Suprapubic skin (tissue), 4 donors: Measurements from ENCODE around the gene MFAP4. TPM values are rescaled to one million over a fixed set of nuclear protein-coding genes. Genes with fewer than 3 reads are reported as not detected.

Source experiments
- DNase-seq, 2 donors: peaks; one replicate each; pipeline ENCODE4 v3.0.0-alpha.2; 2019; ENCODE audit warnings: low spot score in 2 of 2
- H3K27ac ChIP-seq: fragments of 200-600 bp; sonication (generic); one replicate; pipeline ENCODE4 v1.5.1; 2019
- H3K27me3 ChIP-seq: fragments of 200-600 bp; sonication (generic); one replicate; pipeline ENCODE4 v1.5.1; 2019
- H3K36me3 ChIP-seq: fragments of 200-600 bp; sonication (generic); one replicate; pipeline ENCODE4 v1.5.1; 2019
- H3K4me1 ChIP-seq: fragments of 200-600 bp; sonication (generic); one replicate; pipeline ENCODE4 v1.5.1; 2019
- H3K4me3 ChIP-seq: fragments of 200-600 bp; sonication (generic); one replicate; pipeline ENCODE4 v1.5.1; 2019; ENCODE audit warnings: mild to moderate bottlenecking
- H3K9me3 ChIP-seq: fragments of 200-600 bp; sonication (generic); one replicate; pipeline ENCODE4 v1.5.1; 2019
- EP300 ChIP-seq: sonication (generic); formaldehyde crosslinking; IDR thresholded peaks from one replicate; pipeline ENCODE4 v1.6.1; 2017; ENCODE audit warnings: antibody characterized with exemption
- POLR2A ChIP-seq, 2 donors: fragments of 450-650 bp; IDR thresholded peaks; one replicate each; pipeline ENCODE4 v1.6.1; 2017; ENCODE audit warnings: antibody characterized with exemption in 2 of 2, mild to moderate bottlenecking in 2 of 2, moderate library complexity in 2 of 2
- POLR2AphosphoS5 ChIP-seq, 3 donors: sonication (generic); formaldehyde crosslinking; IDR thresholded peaks; one replicate each; pipeline ENCODE4 v1.6.1; 2017; ENCODE audit warnings: antibody characterized with exemption in 3 of 3
- WGBS: methylation state at CpG from one replicate; pipeline ENCODE4 v1.1.5; 2018; 5-methylcytosine and 5-hydroxymethylcytosine counted together
- total RNA-seq, 4 donors: library from RNA; depleted of rRNA; stranded (reverse); fragments of >200 nt; gene quantifications; one replicate each; pipeline ENCODE4 v1.1.0, GENCODE V29; 2016
- TF ChIP-seq, protein P1 (sequence below), 2 donors: fragments of 200-600 bp in 1 of 2; fragments of 450-650 bp in 1 of 2; sonication (generic) in 1 of 2; IDR thresholded peaks; one replicate each; pipeline ENCODE4 v1.5.1; 2016 to 2019; ENCODE audit warnings: antibody characterized with exemption in 2 of 2, mild to moderate bottlenecking in 1 of 2, moderate library complexity in 1 of 2

The MFAP4 gene
- total RNA-seq, 4 donors from 2014 or later, result 14.9 to 27.8 (median 24.9) TPM

DNA sequence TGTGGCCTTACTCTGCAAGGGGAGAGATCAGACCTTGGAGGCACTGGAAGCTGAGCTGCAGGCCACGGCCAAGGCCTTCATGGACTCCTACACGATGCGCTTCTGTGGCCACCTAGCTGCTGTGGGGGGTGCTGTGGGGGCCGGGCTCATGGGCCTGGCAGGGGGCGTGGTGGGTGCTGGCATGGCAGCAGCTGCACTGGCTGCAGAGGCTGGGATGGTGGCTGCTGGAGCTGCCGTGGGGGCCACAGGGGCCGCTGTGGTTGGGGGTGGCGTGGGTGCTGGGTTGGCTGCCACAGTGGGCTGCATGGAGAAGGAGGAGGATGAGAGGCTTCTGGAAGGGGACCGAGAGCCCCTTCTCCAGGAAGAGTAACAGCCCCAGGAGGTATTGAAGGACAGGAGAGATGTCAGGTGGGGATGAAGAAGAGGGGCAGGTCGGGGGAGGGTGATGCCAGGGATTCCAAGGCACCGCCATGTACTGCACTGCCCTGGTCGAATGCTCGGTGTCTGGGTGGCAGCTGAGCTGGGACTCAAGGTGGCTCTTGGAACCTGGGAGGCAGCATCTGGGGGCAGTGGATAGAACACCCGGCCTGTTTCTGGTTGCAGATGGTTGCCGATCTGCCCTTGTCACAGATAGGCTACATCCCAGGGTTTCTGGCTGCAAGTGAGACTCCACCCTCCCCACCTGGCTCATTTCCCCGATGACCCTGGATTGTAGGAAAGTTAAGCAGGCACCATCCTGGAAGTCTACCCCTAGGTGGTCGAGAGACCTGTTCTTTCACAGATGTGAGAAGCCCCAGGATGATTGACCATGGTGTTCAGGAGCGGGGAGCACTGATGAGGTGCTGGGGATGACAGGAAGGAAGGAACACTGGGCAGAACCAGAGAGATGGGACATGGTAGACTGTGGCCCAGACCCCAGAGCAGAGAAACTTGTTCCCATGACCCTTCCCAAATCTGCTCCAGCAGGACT, 29.1 kb upstream of the MFAP4 start:
- no peak for DNase-seq
- Histone ChIP-seq H3K4me1 (peaks cover 13% of the 10 kb centered on the region), H3K27me3 (no peaks in the 10 kb centered on the region), H3K4me3 (no peak overlapping the region), H3K27ac (no peak overlapping the region), H3K9me3 (no peaks in the 10 kb centered on the region), H3K36me3 (no peaks in the 10 kb centered on the region)
- 91% methylated on average over 15 of the region's 18 CpGs for WGBS
- TF ChIP-seq POLR2AphosphoS5 (IDR thresholded peaks at IDR 0.05), result no peak
- TF ChIP-seq, protein P1, sequence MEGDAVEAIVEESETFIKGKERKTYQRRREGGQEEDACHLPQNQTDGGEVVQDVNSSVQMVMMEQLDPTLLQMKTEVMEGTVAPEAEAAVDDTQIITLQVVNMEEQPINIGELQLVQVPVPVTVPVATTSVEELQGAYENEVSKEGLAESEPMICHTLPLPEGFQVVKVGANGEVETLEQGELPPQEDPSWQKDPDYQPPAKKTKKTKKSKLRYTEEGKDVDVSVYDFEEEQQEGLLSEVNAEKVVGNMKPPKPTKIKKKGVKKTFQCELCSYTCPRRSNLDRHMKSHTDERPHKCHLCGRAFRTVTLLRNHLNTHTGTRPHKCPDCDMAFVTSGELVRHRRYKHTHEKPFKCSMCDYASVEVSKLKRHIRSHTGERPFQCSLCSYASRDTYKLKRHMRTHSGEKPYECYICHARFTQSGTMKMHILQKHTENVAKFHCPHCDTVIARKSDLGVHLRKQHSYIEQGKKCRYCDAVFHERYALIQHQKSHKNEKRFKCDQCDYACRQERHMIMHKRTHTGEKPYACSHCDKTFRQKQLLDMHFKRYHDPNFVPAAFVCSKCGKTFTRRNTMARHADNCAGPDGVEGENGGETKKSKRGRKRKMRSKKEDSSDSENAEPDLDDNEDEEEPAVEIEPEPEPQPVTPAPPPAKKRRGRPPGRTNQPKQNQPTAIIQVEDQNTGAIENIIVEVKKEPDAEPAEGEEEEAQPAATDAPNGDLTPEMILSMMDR (IDR thresholded peaks at IDR 0.05), result no peak
- TF ChIP-seq POLR2A (IDR thresholded peaks at IDR 0.05), result no peak
- TF ChIP-seq EP300, result no peak

GRCh38 chr17:19415311-19415710, 28.3 kb upstream of the MFAP4 start:
- Histone ChIP-seq H3K36me3 (no peaks in the 10 kb centered on the region), H3K27ac (no peak overlapping the region), H3K27me3 (no peaks in the 10 kb centered on the region), H3K4me1 (peaks cover 13% of the 10 kb centered on the region), H3K9me3 (no peaks in the 10 kb centered on the region), H3K4me3 (no peak overlapping the region)
- 81% methylated on average over 13 of the region's 13 CpGs for WGBS
- TF ChIP-seq POLR2AphosphoS5 (IDR thresholded peaks at IDR 0.05) (no peak), EP300 (no peak), POLR2A (IDR thresholded peaks at IDR 0.05) (no peak)
- TF ChIP-seq, protein P1 (IDR thresholded peaks at IDR 0.05), result no peak
- no peak for DNase-seq

GRCh38 chr17:19414396-19415280, 27.6 kb upstream of the MFAP4 start:
- WGBS, result 89% methylated on average over 26 of the region's 28 CpGs
- Histone ChIP-seq H3K4me1 (peaks cover 13% of the 10 kb centered on the region), H3K27ac (no peak overlapping the region), H3K27me3 (no peaks in the 10 kb centered on the region), H3K4me3 (no peak overlapping the region), H3K36me3 (no peaks in the 10 kb centered on the region), H3K9me3 (no peaks in the 10 kb centered on the region)
- TF ChIP-seq EP300, result no peak
- no peak for TF ChIP-seq POLR2AphosphoS5 (IDR thresholded peaks at IDR 0.05)
- TF ChIP-seq, protein P1 (IDR thresholded peaks at IDR 0.05), result no peak
- no peak for TF ChIP-seq POLR2A (IDR thresholded peaks at IDR 0.05)
- DNase-seq, result no peak

- Histone ChIP-seq H3K27me3 (no peaks in the 10 kb centered on the region), H3K4me1 (peaks cover 10% of the 10 kb centered on the region), H3K4me3 (no peak overlapping the region), H3K9me3 (no peaks in the 10 kb centered on the region), H3K27ac (no peak overlapping the region), H3K36me3 (no peaks in the 10 kb centered on the region)
- DNase-seq, result no peak
- 92% methylated on average over 5 of the region's 5 CpGs for WGBS
- no peak for TF ChIP-seq POLR2AphosphoS5 (IDR thresholded peaks at IDR 0.05)
- TF ChIP-seq, protein P1 (IDR thresholded peaks at IDR 0.05), result no peak
- TF ChIP-seq EP300, result no peak
- TF ChIP-seq POLR2A (IDR thresholded peaks at IDR 0.05), result no peak
These were observed 26.8 kb upstream of the MFAP4 start for GRCh38 chr17:19413761-19414160.
